GM15510 (cell line): ENCODE data around the gene ATP11B.

Source experiments
- POLR2A ChIP-seq: IDR thresholded peaks from 3 replicates; pipeline ENCODE4 v1.6.1; 2011; ENCODE audit warnings: borderline replicate concordance; ENCODE audit not compliant: insufficient read length; ENCODE audit errors: extremely low read depth

The ATP11B gene

DNA sequence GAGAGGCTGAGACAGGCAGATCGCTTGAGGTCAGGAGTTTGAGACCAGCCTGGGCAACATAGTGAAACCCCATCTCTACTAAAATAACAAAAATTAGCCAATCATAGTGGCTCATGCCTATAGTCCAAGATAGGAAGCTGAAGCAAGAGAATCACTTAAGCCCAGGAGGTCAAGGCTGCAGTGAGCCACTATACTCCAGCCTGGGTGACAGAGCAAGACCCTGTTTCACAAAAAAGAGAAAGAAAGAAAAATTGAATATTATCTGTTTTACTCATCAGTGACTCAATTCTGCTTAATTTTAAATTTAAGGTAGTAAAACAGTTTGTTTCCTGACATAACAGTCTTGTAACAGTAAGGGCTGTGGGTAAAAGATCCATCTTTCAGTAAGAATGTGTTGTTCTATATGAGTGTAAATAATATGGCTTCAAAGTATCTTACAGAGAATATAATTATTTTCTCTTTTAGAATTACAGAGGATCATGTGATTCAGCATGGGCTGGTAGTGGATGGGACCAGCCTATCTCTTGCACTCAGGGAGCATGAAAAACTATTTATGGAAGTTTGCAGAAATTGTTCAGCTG, 85.8 kb downstream of the ATP11B start:
- TF ChIP-seq POLR2A: no peak

DNA sequence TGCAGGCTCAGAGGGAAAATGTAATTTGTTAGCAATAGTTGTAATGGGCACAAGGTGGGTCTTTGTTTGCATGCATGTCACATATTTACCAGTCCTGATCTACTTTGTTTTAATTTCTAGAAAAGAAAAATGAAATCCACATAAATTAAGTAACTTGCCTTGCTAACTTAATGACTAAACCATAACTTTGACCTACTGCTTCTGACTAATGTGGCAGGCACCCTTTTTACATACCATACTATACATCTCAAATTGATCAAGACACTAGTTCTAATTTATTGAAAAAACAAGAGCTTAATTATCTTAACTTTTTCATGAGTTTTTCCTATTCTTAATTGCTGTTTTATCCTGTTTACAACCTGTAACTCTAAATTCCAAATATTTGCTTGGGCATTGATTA, 93.2 kb downstream of the ATP11B start:
- TF ChIP-seq POLR2A: no peak

DNA sequence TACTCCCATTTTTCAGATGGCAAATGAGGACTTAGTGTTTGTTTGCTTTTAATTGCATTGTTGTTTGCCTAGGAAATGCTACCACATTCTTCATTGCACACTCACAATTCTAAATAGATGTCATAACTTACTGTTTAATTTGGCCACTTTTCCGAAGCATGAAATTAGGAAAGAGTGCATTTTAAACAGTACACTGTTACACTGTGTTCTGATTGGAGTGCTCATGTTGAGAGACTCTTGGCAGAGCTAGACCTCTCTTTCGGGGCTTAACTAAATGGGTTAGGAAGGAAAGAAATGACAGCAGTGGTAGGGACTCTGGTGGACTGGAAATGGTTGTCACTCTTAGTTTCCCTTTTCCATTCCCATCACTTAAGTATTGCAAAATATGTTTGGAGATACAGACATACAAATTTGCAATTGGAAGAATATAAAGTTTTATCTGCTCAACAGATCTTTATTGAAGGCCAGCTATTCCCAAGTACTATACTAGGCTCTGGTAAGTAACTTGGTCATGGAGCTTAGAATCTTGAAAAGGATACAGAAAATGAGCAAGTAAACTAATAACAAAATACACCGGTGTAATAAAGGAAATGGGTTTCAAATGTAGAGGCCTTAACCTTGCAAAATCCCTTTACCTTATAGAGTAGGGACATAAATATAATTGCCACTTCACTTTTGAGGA, 96.8 kb downstream of the ATP11B start:
- TF ChIP-seq POLR2A: no peak

DNA sequence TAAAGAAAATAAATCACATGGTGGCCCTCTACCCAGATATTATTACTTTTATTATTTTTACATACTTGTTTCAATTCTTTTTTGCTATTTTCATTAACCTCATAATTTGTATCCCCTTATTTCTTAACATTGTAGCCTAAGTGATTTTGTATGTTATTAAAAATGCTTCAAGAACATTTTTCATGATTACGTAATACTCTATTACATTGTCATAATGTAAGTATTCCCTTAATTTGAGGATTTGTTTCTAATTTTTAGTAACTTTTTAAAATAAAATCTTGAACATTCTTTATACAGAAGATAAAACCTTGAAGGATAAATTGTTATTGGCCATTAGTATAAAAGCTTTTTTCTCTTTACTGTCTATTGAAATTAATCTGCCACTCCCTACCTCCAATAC, 98.1 kb downstream of the ATP11B start:
- TF ChIP-seq POLR2A: no peak

DNA sequence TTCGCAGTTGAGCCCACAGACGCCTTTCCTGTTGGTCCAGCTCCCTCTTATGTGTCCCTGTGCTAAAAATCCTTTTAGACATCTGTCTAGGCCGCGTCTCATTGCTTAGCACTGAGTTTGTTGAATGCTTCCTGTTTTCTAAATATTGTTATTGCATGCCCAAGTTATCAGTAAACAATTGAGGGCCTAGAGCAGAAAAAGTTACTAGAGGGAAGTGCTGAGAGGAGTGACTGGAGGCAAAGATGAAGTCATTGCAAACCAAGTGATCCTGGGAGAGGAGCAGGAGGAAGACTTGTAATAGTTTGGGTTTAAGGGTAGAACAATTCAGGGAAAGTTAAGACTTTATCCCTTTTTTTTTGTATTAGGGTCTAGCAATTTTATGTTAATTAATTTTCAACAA, 98.9 kb downstream of the ATP11B start:
- no peak for TF ChIP-seq POLR2A

DNA sequence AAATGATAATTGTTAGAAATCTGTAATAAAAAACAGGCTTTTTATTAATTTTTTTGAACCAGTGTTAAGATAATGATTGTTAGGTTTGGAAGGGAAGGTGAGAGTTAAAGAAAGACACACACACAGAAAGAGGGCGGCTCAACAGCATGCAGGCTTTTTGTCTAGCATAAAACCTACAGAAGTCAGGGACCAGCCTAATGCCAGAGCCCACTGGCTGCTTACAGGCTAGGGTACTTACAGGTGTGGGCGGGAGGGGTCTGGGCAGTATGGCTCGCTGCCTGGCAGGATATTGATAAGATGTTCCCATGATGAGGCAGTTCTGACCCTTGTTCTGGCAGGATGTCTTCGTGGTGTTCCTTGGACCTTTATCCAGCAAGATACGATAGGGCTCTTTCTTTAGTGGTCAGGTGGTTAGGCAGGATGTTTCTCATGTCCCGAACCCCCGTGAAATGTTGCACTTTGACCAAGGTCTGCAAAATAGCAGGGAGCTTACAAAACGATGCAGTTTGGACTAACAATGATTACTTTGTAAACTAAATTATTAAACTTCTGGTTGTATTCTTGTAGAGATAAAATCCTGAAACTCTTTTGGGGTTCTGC, 102.3 kb downstream of the ATP11B start:
- TF ChIP-seq POLR2A: no peak

DNA sequence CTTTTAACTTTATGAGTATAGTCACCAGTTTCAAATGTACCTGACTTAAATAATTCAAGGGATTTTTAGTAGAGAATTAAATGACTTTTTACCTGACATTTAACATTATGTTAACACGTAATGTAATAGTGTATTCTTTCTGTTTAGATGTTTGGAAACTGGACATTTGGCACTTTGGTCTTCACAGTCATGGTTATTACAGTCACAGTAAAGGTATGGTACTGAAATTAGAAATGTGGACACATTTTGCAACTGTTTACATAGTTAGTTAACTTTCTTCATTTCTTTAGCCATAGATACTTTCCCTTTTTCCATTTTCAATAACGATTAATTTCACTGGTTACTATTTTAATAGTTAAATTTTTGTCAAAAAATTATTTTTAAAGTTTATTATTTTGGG, 103.2 kb downstream of the ATP11B start:
- no peak for TF ChIP-seq POLR2A

DNA sequence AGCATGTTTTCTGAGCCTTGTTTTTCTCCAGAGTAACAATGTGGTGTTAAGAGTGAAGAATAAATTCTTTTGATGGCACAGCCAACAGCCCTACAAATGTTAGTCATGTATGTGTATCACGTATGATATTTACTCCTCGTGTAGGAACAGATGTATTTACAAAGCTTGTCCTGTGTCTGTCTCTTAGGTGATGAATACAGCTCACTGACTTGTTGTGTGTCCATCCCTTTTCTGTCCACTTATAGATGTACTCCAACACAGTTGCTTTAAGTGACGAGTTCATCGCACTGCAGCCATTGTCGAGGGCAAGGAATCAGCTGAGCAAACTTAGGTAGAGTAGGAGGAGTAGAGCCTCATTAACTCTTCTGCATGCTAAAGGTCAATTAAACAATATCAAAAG, 108.9 kb downstream of the ATP11B start:
- no peak for TF ChIP-seq POLR2A

DNA sequence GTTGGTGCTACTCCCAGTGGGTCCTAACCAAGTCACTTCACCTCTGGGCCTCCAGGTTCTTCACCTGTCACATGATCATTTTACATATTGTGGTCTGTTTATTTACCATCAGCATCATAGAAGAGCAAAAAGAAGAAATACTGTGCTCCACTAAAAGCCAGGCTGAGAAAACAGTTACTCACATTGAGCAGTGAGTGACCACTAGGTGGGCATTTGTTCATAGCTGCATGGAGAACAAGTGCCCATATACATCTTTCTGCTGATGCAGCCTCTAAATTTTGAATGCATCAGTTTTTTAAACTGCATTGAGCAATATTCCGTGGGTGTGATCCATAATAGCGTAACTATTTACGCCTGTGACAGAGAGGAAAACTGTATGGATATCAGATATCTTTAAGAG, 110.9 kb downstream of the ATP11B start:
- no peak for TF ChIP-seq POLR2A

DNA sequence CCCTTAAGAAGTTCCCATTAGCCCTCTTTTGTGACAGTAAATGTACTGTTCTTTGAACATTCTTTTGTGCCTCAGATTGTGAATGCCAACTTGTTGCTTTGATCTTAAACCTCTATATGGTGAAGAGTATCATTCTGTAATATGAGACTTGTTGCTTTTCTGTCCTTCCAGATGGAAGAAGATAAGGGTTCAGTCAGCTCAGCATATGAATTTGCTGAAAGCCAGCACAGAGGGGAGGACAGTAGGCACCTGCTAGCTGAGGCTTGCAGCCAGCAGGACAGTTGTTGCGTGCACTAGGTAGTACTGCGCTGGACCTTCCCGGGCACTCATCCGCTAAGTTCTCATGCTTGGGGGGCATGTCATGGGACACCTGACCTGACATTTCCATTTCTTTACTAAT, 112.3 kb downstream of the ATP11B start:
- no peak for TF ChIP-seq POLR2A

DNA sequence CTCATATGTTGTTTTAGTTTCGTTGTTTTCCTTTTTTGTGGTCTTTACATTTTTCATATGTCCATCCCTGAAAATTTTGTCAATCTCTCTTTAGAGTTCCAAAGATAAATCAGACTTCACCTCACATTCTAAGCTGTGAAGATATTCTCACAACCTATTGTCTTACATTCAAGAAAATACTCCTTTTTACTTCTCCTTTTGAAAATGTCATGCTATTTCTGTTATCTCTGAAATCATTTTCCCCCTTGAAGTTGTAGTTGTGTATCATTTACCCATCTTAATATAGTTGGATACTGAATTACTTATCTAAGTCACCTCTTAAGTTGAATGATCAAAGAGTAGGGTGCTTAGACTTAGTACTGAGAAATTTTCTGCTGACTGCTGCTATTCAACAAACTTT, 112.7 kb downstream of the ATP11B start:
- TF ChIP-seq POLR2A: no peak

DNA sequence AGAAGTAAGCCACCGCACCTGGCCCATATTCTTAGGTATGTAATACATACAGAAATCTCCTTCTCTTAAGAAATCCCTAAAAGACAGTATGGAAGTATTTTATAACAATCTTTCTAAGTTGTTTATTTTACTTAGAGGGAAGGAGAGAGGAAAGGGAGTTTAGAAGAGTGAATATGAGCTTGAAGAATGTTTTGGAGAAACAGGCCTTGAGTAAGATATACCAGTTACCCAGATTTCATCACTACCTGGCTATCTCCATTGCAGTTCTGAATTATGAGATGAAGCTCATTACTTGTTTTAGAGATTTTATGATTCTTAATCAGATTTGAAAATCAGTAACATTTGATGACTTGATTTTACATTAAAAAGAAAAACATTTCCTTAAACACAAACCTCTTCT, 115.2 kb downstream of the ATP11B start:
- no peak for TF ChIP-seq POLR2A

DNA sequence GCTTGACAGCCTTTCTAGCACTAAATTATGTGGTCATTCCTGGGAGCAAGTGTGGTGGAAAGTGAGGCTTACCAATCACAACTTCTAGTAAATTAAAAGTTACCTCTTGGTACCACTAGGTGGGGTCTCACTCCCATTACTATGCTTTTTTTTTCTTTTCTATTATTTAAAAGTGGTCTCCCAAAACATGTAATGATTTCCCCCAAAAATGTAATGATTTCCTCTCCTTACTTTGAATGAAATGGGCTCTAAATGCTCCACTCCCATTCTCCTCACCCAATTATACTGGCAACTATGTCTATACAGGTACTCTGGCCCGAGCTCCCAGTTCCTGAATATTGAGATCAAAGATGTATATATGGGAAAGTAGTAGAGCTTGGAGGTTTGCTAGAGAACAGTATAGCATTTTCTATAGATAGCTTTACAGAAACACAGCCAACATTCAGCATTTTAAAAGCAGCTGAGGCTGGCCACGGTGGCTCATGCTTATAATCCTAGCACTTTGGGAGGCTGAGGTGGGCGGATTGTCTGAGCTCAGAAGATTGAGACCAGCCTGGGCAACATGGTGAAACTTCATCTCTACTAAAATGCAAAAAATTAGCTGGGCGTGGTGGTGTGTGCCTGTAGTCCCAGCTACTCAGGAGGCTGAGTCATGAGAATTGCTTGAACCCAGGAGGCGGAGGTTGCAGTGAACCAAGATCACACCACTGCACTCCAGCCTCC, 116.2 kb downstream of the ATP11B start:
- no peak for TF ChIP-seq POLR2A

DNA sequence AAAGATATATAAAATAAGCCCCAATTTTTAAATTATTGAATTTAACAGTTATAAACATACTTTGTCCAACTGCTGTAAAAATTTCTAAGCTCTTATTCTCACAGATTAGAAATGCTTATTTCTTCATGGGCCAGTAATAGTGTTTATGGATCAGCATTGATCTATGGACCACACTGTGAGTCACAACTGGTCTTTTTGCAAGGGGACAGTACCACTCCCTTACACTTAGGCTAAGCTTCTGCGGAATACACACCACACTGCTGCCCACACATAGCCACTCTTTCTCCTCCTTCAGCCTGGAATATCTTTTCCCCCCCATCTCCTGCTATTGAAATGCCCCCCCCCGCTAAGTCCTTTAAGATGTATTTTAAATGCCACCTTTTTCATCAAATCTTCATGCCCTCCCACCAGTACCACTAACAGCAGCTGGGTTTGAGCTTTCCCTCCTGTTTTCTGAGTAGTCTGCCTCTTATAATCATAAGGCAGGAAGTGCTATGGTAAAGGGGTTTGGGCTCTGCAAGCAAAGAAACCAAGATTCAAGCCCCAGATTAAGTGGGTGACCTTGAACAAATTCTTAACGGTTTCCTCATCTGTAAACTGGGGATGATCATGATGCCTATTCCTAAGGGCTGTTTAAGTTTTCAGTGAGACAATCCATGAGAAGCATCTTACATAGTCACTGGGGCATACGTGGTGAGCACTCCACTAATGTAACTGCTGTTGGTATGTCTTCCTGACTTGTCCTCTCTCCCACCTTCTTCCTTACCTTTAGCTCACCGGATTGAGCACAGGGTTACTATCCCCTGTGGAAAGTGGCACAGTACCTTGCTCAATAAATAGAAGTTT, 117.9 kb downstream of the ATP11B start:
- no peak for TF ChIP-seq POLR2A

DNA sequence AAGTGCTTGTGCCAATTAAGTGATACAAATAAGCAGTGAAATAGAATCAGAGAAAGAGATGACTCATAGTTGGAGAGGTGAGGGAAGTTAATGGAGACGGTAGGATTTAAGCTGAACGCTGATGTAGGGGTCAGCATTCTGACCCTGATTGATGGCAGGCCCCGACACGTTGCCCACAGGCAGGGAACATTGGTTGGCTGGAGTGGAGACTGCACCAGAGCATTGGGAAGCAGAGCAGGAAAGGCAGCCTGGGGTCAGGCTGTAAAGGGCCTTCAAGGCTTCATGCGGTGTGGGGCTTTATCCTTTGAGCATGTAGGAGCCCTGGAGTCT, 118.4 kb downstream of the ATP11B start:
- no peak for TF ChIP-seq POLR2A
